Neural cell (in vitro differentiated cells): ENCODE data around the gene MARS1.

Experiments
- EP300 ChIP-seq: fragments of 450-650 bp; conservative IDR thresholded peaks from 2 replicates; pipeline ENCODE4 v1.6.1; 2014; ENCODE audit warnings: antibody characterized with exemption, mild to moderate bottlenecking, moderate library complexity; ENCODE audit not compliant: poor library complexity, severe bottlenecking
- EZH2 ChIP-seq: fragments of 200-600, 300-800 bp; shearing (Covaris generic), sonication (generic); IDR thresholded peaks from 2 replicates; pipeline ENCODE4 v1.6.1; 2014; ENCODE audit warnings: antibody characterized with exemption, low read length, borderline replicate concordance, mild to moderate bottlenecking; ENCODE audit not compliant: insufficient read depth, poor library complexity, severe bottlenecking
- POLR2AphosphoS5 ChIP-seq: IDR thresholded peaks from 2 replicates; pipeline ENCODE4 v1.6.1; 2012
- REST ChIP-seq: IDR thresholded peaks from 2 replicates; pipeline ENCODE4 v1.6.1; 2012; ENCODE audit warnings: borderline replicate concordance
- TF ChIP-seq, protein P1 (sequence below): fragments of 450-650 bp; IDR thresholded peaks from 2 replicates; pipeline ENCODE4 v1.5.1; 2014; ENCODE audit warnings: antibody characterized with exemption, mild to moderate bottlenecking, moderate library complexity; ENCODE audit not compliant: poor library complexity, severe bottlenecking

DNA sequence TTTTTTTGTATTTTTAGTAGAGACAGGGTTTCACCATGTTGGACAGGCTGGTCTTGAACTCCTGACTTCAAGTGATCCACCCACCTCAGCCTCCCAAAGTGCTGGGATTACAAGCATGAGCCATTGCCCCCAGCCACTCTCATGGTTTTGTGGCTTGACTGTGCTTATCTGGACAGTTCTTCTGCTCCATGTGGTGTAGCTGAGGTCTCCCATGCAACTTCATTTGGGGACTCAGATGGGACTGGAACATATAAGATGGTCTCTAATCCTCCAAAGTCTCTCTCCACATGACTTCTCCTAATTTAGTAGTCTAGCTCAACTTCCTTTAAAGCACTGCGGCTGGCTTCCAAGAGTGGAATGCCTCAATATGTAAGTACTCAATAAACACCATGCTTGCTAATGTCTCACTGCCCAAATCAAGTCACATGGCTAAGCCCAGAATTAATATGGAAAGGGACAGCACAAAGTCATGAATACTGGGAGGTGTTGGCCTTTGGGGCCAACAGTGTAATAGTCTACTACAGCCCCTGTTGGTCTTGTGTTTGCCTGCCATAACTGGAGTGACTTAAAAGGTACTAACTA, 45.9 kb upstream of the MARS1 start:
- TF ChIP-seq REST (no peak), EZH2 (no peak), EP300 (no peak), POLR2AphosphoS5 (no peak)
- TF ChIP-seq, protein P1, sequence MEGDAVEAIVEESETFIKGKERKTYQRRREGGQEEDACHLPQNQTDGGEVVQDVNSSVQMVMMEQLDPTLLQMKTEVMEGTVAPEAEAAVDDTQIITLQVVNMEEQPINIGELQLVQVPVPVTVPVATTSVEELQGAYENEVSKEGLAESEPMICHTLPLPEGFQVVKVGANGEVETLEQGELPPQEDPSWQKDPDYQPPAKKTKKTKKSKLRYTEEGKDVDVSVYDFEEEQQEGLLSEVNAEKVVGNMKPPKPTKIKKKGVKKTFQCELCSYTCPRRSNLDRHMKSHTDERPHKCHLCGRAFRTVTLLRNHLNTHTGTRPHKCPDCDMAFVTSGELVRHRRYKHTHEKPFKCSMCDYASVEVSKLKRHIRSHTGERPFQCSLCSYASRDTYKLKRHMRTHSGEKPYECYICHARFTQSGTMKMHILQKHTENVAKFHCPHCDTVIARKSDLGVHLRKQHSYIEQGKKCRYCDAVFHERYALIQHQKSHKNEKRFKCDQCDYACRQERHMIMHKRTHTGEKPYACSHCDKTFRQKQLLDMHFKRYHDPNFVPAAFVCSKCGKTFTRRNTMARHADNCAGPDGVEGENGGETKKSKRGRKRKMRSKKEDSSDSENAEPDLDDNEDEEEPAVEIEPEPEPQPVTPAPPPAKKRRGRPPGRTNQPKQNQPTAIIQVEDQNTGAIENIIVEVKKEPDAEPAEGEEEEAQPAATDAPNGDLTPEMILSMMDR = no peak
